ENCODE measurements around the gene POLDIP2. TPM values are rescaled to one million over a fixed set of nuclear protein-coding genes. Genes with fewer than 3 reads are reported as not detected.

POLDIP2 gene
- total and polyA plus RNA-seq, 2 of the 4 experiments (the other 2 are of a cell fraction): 66.7 to 77.8 TPM

DNA sequence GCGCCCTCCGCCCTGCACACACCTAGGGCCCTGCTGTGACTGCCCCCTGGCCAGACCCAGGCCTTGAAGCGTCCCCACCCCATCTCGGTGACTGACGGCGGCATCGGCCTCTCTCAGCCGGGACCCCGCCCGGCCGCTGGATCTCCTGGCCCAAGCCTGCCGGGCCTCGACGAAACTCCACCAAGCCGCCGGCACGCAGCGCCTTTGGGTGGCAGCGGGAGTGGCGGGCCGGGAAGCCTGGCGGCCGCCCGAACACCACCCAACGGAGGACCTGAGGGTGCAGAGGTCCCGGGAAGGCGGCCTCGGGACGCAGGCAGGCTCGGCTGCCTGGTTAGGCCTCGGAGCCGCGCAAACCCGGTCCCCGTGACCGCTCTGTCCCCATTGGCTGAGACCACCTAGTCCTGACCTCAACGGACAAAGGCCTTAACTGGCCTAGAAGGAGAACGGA lies 50.3 kb downstream of the POLDIP2 start:
- no peak overlapping the region for H4K91ac ChIP-seq (ENCODE audit: insufficient read depth, low read depth, low read length)
- H3K18ac ChIP-seq (ENCODE audit: low read depth, low read length): no peak overlapping the region
- no peaks in the 10 kb centered on the region for H3K79me1 ChIP-seq (ENCODE audit: low read depth in 1 of 2, low read length in 2 of 2)
- no peak overlapping the region for H3K23ac ChIP-seq (ENCODE audit: low read depth, low read length)
- peak overlapping the region; percentile 68 for H2AFZ ChIP-seq (replicated peaks; ENCODE audit: low read length, poor library complexity)
- no peaks in the 10 kb centered on the region for H3K36me3 ChIP-seq (ENCODE audit: control insufficient read depth, insufficient read depth, low read length)
- no peaks in the 10 kb centered on the region for H3K4me1 ChIP-seq (ENCODE audit: control insufficient read depth, insufficient read depth, low read length)
- dilution Hi-C loops (cut with HindIII; ENCODE audit: low sequenced_read_pairs, unreplicated experiment) (no loop called here), intact Hi-C loops (cut with micrococcal nuclease) (no loop called here), in situ Hi-C loops (cut with MboI; ENCODE audit: low sequenced_read_pairs) (no loop called here)
- H3K9me1 ChIP-seq (ENCODE audit: insufficient read depth, low read length): no peaks in the 10 kb centered on the region
- ChIA-PET CTCF (no interaction called here), POLR2A (ENCODE audit: unreplicated experiment) (no interaction called here)
- WGBS, 2 experiments (ENCODE audit: extremely low coverage in 2 of 2, insufficient read length in 1 of 2): 19% methylated on average over 10 of the region's 38 CpGs; no CpG with 5 or more reads in 1 of the 2 experiments
- no peak overlapping the region for H4K8ac ChIP-seq (ENCODE audit: low read depth in 2 of 2, low read length in 2 of 2)
- no peak overlapping the region for H2AK5ac ChIP-seq (ENCODE audit: low read depth, low read length)
- no peak overlapping the region for H3K4me3 ChIP-seq (ENCODE audit: insufficient read depth, low read depth, low read length)
- H3K9me3 ChIP-seq (ENCODE audit: control insufficient read depth, insufficient read depth, low read length): no peaks in the 10 kb centered on the region
- ATAC-seq (ENCODE audit: low read depth) (no peak), DNase-seq (no peak)
- peaks cover 29% of the 10 kb centered on the region for H3K27me3 ChIP-seq (ENCODE audit: control insufficient read depth, insufficient read depth, low read length)
- no peaks in the 10 kb centered on the region for H4K20me1 ChIP-seq (ENCODE audit: insufficient read depth, low read length)
- H3K9ac ChIP-seq (ENCODE audit: low read depth, low read length): no peak overlapping the region
- no peak overlapping the region for H2BK20ac ChIP-seq (ENCODE audit: low read depth, low read length)
- H3K14ac ChIP-seq (replicated peaks; ENCODE audit: low read depth, low read length): no peak overlapping the region
- no peak overlapping the region for H2BK15ac ChIP-seq (ENCODE audit: low read depth, low read length)
- no peak overlapping the region for H2BK5ac ChIP-seq (ENCODE audit: low read depth, low read length, poor library complexity, severe bottlenecking)
- no peak overlapping the region for H4K5ac ChIP-seq (ENCODE audit: low read depth, low read length)
- BruUV-seq (replicated peaks): no TSS peak
- H2AK9ac ChIP-seq (replicated peaks; ENCODE audit: low read depth, low read length, poor library complexity): no peak overlapping the region
- no peak overlapping the region for H3K4ac ChIP-seq (ENCODE audit: low read depth, low read length)
- H3K4me2 ChIP-seq (ENCODE audit: low read depth, low read length): no peak overlapping the region
- no peak overlapping the region for H3K27ac ChIP-seq (ENCODE audit: insufficient read depth, low read length)
- TF ChIP-seq CEBPB (IDR thresholded peaks at IDR 0.05; ENCODE audit: low read depth, low read length): no peak
- TF ChIP-seq CHD1 (IDR thresholded peaks at IDR 0.05; ENCODE audit: low read depth, low read length): no peak
- no peak for TF ChIP-seq RFX5 (IDR thresholded peaks at IDR 0.05; ENCODE audit: low read depth, low read length)
- no peak for TF ChIP-seq BHLHE40 (IDR thresholded peaks at IDR 0.05; ENCODE audit: low read depth, low read length)
- no peak for TF ChIP-seq MXI1 (IDR thresholded peaks at IDR 0.05; ENCODE audit: borderline replicate concordance, low read depth, low read length)
- no peak for TF ChIP-seq FOS (IDR thresholded peaks at IDR 0.05; ENCODE audit: low read depth, low read length)
- TF ChIP-seq POLR2A (IDR thresholded peaks at IDR 0.05; ENCODE audit: low read depth, low read length): no peak
- TF ChIP-seq, protein P1, sequence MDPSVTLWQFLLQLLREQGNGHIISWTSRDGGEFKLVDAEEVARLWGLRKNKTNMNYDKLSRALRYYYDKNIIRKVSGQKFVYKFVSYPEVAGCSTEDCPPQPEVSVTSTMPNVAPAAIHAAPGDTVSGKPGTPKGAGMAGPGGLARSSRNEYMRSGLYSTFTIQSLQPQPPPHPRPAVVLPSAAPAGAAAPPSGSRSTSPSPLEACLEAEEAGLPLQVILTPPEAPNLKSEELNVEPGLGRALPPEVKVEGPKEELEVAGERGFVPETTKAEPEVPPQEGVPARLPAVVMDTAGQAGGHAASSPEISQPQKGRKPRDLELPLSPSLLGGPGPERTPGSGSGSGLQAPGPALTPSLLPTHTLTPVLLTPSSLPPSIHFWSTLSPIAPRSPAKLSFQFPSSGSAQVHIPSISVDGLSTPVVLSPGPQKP (IDR thresholded peaks at IDR 0.05; ENCODE audit: borderline replicate concordance, low read depth, low read length): no peak
- TF ChIP-seq MAZ (IDR thresholded peaks at IDR 0.05; ENCODE audit: borderline replicate concordance, low read depth, low read length): no peak
- TF ChIP-seq RAD21 (IDR thresholded peaks at IDR 0.05; ENCODE audit: low read length): no peak
- no peak for TF ChIP-seq SMC3 (IDR thresholded peaks at IDR 0.05; ENCODE audit: low read depth, low read length)
- no peak for TF ChIP-seq RCOR1 (IDR thresholded peaks at IDR 0.05; ENCODE audit: insufficient replicate concordance, low read length)
- TF ChIP-seq NFE2L2 (IDR thresholded peaks at IDR 0.05; ENCODE audit: low read depth, low read length): no peak
- TF ChIP-seq, protein P2, sequence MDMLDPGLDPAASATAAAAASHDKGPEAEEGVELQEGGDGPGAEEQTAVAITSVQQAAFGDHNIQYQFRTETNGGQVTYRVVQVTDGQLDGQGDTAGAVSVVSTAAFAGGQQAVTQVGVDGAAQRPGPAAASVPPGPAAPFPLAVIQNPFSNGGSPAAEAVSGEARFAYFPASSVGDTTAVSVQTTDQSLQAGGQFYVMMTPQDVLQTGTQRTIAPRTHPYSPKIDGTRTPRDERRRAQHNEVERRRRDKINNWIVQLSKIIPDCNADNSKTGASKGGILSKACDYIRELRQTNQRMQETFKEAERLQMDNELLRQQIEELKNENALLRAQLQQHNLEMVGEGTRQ (IDR thresholded peaks at IDR 0.05; ENCODE audit: low read depth, low read length): no peak
- no peak for TF ChIP-seq MAFK (IDR thresholded peaks at IDR 0.05; ENCODE audit: low read depth, low read length)
- no peak overlapping the region for H3K56ac ChIP-seq (ENCODE audit: extremely low read depth, insufficient read depth, low read length)
- no peak overlapping the region for H2BK120ac ChIP-seq (ENCODE audit: low read depth, low read length)

All from IMR-90 (cell line).